Keratinocyte (primary cell): ENCODE measurements around the gene SUFU. TPM values are rescaled to one million over a fixed set of nuclear protein-coding genes. Genes with fewer than 3 reads are reported as not detected.

ENCODE experiments used
- DNase-seq: peaks from one replicate; pipeline ENCODE4 v3.0.0-alpha.2; 2011; ENCODE audit warnings: low read depth, missing footprints, low spot score
- FAIRE-seq: peaks from 2 replicates; lab custom pipeline; 2011; peaks lifted over from hg19 to GRCh38; lab: Jason Lieb, UNC
- H2AFZ ChIP-seq: 2 replicates; pipeline ENCODE4 v1.6.0; 2012; ENCODE audit warnings: low read length, control low read depth, inconsistent platforms; ENCODE audit not compliant: control insufficient read depth
- H3K27ac ChIP-seq: 2 replicates; pipeline ENCODE4 v1.5.1; 2011; ENCODE audit warnings: low read length; ENCODE audit not compliant: control insufficient read depth, insufficient read depth
- H3K27me3 ChIP-seq: 3 replicates; pipeline ENCODE4 v1.6.0; 2011; ENCODE audit warnings: low read length; ENCODE audit not compliant: control insufficient read depth, insufficient read depth; ENCODE audit errors: extremely low read depth
- H3K36me3 ChIP-seq, 2 experiments: 2 replicates in 1 of 2; 3 replicates in 1 of 2; pipeline ENCODE4 v1.5.1; 2011; ENCODE audit warnings: low read length in 2 of 2, mild to moderate bottlenecking in 1 of 2; ENCODE audit not compliant: control insufficient read depth in 2 of 2, insufficient read depth in 2 of 2; ENCODE audit errors: extremely low read depth in 1 of 2
- H3K4me1 ChIP-seq: 3 replicates; pipeline ENCODE4 v1.5.1; 2011; ENCODE audit warnings: low read length; ENCODE audit not compliant: control insufficient read depth, insufficient read depth; ENCODE audit errors: extremely low read depth
- H3K4me2 ChIP-seq: 3 replicates; pipeline ENCODE4 v1.6.0; 2011; ENCODE audit warnings: low read depth, low read length; ENCODE audit not compliant: control insufficient read depth, insufficient read depth; ENCODE audit errors: extremely low read depth
- H3K4me3 ChIP-seq, 3 experiments: fragments of 200-600 bp in 1 of 3; sonication (generic) in 1 of 3; 2 replicates in 2 of 3; 3 replicates in 1 of 3; pipeline ENCODE4 v1.5.1; 2011 to 2016; ENCODE audit warnings: low read length in 3 of 3, mild to moderate bottlenecking in 3 of 3, control low read depth in 2 of 3, inconsistent platforms in 1 of 3, low read depth in 1 of 3, mixed read lengths in 1 of 3, mixed run types in 1 of 3, moderate library complexity in 1 of 3; ENCODE audit not compliant: control insufficient read depth in 2 of 3, insufficient read depth in 2 of 3; ENCODE audit errors: extremely low read depth in 1 of 3
- H3K79me2 ChIP-seq: 2 replicates; pipeline ENCODE4 v1.6.0; 2012; ENCODE audit warnings: low read length; ENCODE audit not compliant: control insufficient read depth, insufficient read depth
- H3K9ac ChIP-seq: 3 replicates; pipeline ENCODE4 v1.6.0; 2011; ENCODE audit warnings: low read length; ENCODE audit not compliant: control insufficient read depth, insufficient read depth; ENCODE audit errors: extremely low read depth
- H3K9me1 ChIP-seq: 3 replicates; pipeline ENCODE4 v1.6.0; 2011; ENCODE audit warnings: low read length; ENCODE audit not compliant: control insufficient read depth, insufficient read depth; ENCODE audit errors: extremely low read depth
- H3K9me3 ChIP-seq: 2 replicates; pipeline ENCODE4 v1.5.1; 2012; ENCODE audit warnings: low read depth, low read length; ENCODE audit not compliant: control insufficient read depth
- H4K20me1 ChIP-seq: 3 replicates; pipeline ENCODE4 v1.6.0; 2011; ENCODE audit warnings: low read length; ENCODE audit not compliant: control insufficient read depth, insufficient read depth; ENCODE audit errors: extremely low read depth
- CTCF ChIP-seq, 3 experiments: IDR thresholded peaks in 1 of 3; conservative IDR thresholded peaks in 1 of 3; optimal IDR thresholded peaks in 1 of 3; 2 replicates in 2 of 3; 3 replicates in 1 of 3; pipeline versions ENCODE3 to v1.5.1; 2011; ENCODE audit warnings: low read length in 3 of 3, mild to moderate bottlenecking in 3 of 3, moderate library complexity in 2 of 3, control low read depth in 1 of 3, inconsistent platforms in 1 of 3; ENCODE audit not compliant: insufficient read depth in 2 of 3; ENCODE audit errors: extremely low read depth in 1 of 3
- EZH2 ChIP-seq: IDR thresholded peaks from one replicate; pipeline ENCODE4 v1.6.1; 2012; ENCODE audit warnings: inconsistent platforms, mild to moderate bottlenecking, low read length, moderate library complexity
- dilution Hi-C: fragments of 300-500 bp; cut with MboI; formaldehyde crosslinking; loops from one replicate; pipeline ENCODE4 v1.7.0; 2020; ENCODE audit warnings: low sequenced_read_pairs; ENCODE audit not compliant: extremely low pct_ligation_motif_present
- polyA plus RNA-seq, 5 experiments: library from polyadenylated mRNA; depleted of rRNA in 3 of 5; stranded (reverse) in 3 of 5; stranded (forward) in 1 of 5; unstranded in 1 of 5; fragments of >200 nt; gene quantifications; 1 replicate in 1 of 5; 2 replicates in 3 of 5; 3 replicates in 1 of 5; pipeline versions ENCODE4 v1.2.1 to v1.2.3, GENCODE V29; 2011 to 2012; ENCODE audit warnings: missing spikeins in 2 of 5, low read depth in 1 of 5, low replicate concordance in 1 of 5

The SUFU gene
- polyA plus RNA-seq, 1 donor (not counting 4 experiments of a cell fraction or from before 2014, with no cell fraction given), result 3.7 TPM

- H3K9me3 ChIP-seq, result no peaks in the 10 kb centered on the region
- H3K4me2 ChIP-seq, result no peak overlapping the region
- dilution Hi-C loops, result no loop called here
- H3K79me2 ChIP-seq, result peaks cover 10% of the 10 kb centered on the region
- peaks cover 22 to 33% of the 10 kb centered on the region in 2 experiments for H3K36me3 ChIP-seq
- DNase-seq (no peak), FAIRE-seq (peak; percentile 58)
- no peak for TF ChIP-seq EZH2
- TF ChIP-seq CTCF (optimal IDR thresholded peaks at IDR 0.05 in 1 of 3, IDR thresholded peaks at IDR 0.05 in 1 of 3, conservative IDR thresholded peaks at IDR 0.05 in 1 of 3; ENCODE audit: extremely low read depth in 1 of 3, insufficient read depth in 2 of 3, low read length in 3 of 3), result no peak
- H3K27ac ChIP-seq, result peak overlapping the region; percentile 2
- no peak overlapping the region for H3K9ac ChIP-seq
- H3K9me1 ChIP-seq, result no peaks in the 10 kb centered on the region
- no peaks in the 10 kb centered on the region for H4K20me1 ChIP-seq
- H2AFZ ChIP-seq, result peak overlapping the region; percentile 12
- H3K27me3 ChIP-seq, result no peaks in the 10 kb centered on the region
- H3K4me3 ChIP-seq, result no peak overlapping the region
- peaks cover 15% of the 10 kb centered on the region for H3K4me1 ChIP-seq
Measured at GRCh38 chr10:102657984-102658724, 154.4 kb downstream of the SUFU start.

GRCh38 chr10:102658802-102659201 lies 155.0 kb downstream of the SUFU start:
- no peaks in the 10 kb centered on the region for H4K20me1 ChIP-seq
- H3K9me1 ChIP-seq, result no peaks in the 10 kb centered on the region
- H3K4me2 ChIP-seq, result no peak overlapping the region
- TF ChIP-seq EZH2, result no peak
- no peak for TF ChIP-seq CTCF (optimal IDR thresholded peaks at IDR 0.05 in 1 of 3, IDR thresholded peaks at IDR 0.05 in 1 of 3, conservative IDR thresholded peaks at IDR 0.05 in 1 of 3; ENCODE audit: extremely low read depth in 1 of 3, insufficient read depth in 2 of 3, low read length in 3 of 3)
- peaks cover 17 to 26% of the 10 kb centered on the region in 2 experiments for H3K36me3 ChIP-seq
- H3K79me2 ChIP-seq, result peaks cover 3% of the 10 kb centered on the region
- no peak overlapping the region for H2AFZ ChIP-seq
- no peak overlapping the region for H3K9ac ChIP-seq
- no peaks in the 10 kb centered on the region for H3K9me3 ChIP-seq
- peaks cover 15% of the 10 kb centered on the region for H3K4me1 ChIP-seq
- DNase-seq (no peak), FAIRE-seq (no peak)
- H3K4me3 ChIP-seq, result no peak overlapping the region
- no peak overlapping the region for H3K27ac ChIP-seq
- dilution Hi-C loops, result no loop called here
- no peaks in the 10 kb centered on the region for H3K27me3 ChIP-seq
